CD14-positive monocyte (primary cell): ENCODE results near the gene NCAM1. TPM values are rescaled to one million over a fixed set of nuclear protein-coding genes. Genes with fewer than 3 reads are reported as not detected.

Experiments
- DNase-seq, 3 donors: peaks; one replicate each; pipeline ENCODE4 v3.0.0-alpha.2; 2011 to 2022
- H2AFZ ChIP-seq: 2 replicates; pipeline ENCODE4 v1.6.0; 2012; ENCODE audit warnings: mild to moderate bottlenecking, low read depth, low read length, inconsistent platforms; ENCODE audit not compliant: insufficient read depth, poor library complexity, severe bottlenecking
- H3K27ac ChIP-seq, 2 donors: 1 replicate in 1 of 2; 2 replicates in 1 of 2; pipeline ENCODE4 v1.5.1; 2012 to 2013; ENCODE audit warnings: low read length in 2 of 2, control low read depth in 1 of 2, inconsistent platforms in 1 of 2, low read depth in 1 of 2, mild to moderate bottlenecking in 1 of 2
- H3K27me3 ChIP-seq, 2 donors: one replicate each; pipeline versions ENCODE4 v1.6.0 to v1.6.1; 2011 to 2013; ENCODE audit warnings: low read length in 2 of 2; ENCODE audit not compliant: control insufficient read depth in 2 of 2, insufficient read depth in 2 of 2
- H3K36me3 ChIP-seq, 2 donors: replicated peaks in 1 of 2; 1 replicate in 1 of 2; 2 replicates in 1 of 2; pipeline versions ENCODE4 v1.5.1 to v1.6.1; 2012 to 2013; ENCODE audit warnings: low read length in 2 of 2, control low read depth in 1 of 2, inconsistent platforms in 1 of 2, mild to moderate bottlenecking in 1 of 2; ENCODE audit not compliant: insufficient read depth in 2 of 2, control insufficient read depth in 1 of 2
- H3K4me1 ChIP-seq, 2 donors: 1 replicate in 1 of 2; 2 replicates in 1 of 2; pipeline versions ENCODE4 v1.5.1 to v1.6.1; 2012 to 2013; ENCODE audit warnings: low read length in 2 of 2, control low read depth in 1 of 2, inconsistent platforms in 1 of 2, mild to moderate bottlenecking in 1 of 2, moderate library complexity in 1 of 2; ENCODE audit not compliant: insufficient read depth in 2 of 2, control insufficient read depth in 1 of 2
- H3K4me2 ChIP-seq: replicated peaks from 2 replicates; pipeline ENCODE3; 2012; ENCODE audit warnings: low read length, moderate library complexity, mild to moderate bottlenecking; ENCODE audit not compliant: poor library complexity, severe bottlenecking; ENCODE audit errors: extremely low read depth
- H3K4me3 ChIP-seq, 3 experiments: fragments of 200-600 bp in 1 of 3; sonication (generic) in 1 of 3; replicated peaks in 1 of 3; 1 replicate in 2 of 3; 2 replicates in 1 of 3; pipeline ENCODE4 v1.5.1; 2011 to 2013; ENCODE audit warnings: low read length in 3 of 3, mild to moderate bottlenecking in 3 of 3, control low read depth in 2 of 3, low read depth in 2 of 3, inconsistent platforms in 1 of 3, moderate library complexity in 1 of 3
- H3K79me2 ChIP-seq: 2 replicates; pipeline ENCODE4 v1.6.0; 2012; ENCODE audit warnings: mild to moderate bottlenecking, control low read depth, inconsistent platforms, low read length, moderate library complexity; ENCODE audit not compliant: insufficient read depth
- H3K9ac ChIP-seq: 2 replicates; pipeline ENCODE4 v1.6.0; 2017; ENCODE audit warnings: low read length, mild to moderate bottlenecking; ENCODE audit not compliant: insufficient read depth, poor library complexity, severe bottlenecking
- H3K9me3 ChIP-seq, 2 donors: replicated peaks in 1 of 2; 1 replicate in 1 of 2; 2 replicates in 1 of 2; pipeline versions ENCODE4 v1.5.1 to v1.6.1; 2012 to 2013; ENCODE audit warnings: low read length in 2 of 2, control low read depth in 1 of 2; ENCODE audit not compliant: control insufficient read depth in 1 of 2, insufficient read depth in 1 of 2
- H4K20me1 ChIP-seq: 2 replicates; pipeline ENCODE4 v1.6.0; 2012; ENCODE audit warnings: mild to moderate bottlenecking, low read length, control low read depth, moderate library complexity; ENCODE audit not compliant: insufficient read depth
- H3K27ac Mint-ChIP-seq, 7 donors: one replicate each; pipeline ENCODE4 v1.8.0; 2020; ENCODE audit warnings: mild to moderate bottlenecking in 7 of 7, mixed read lengths in 7 of 7, moderate library complexity in 6 of 7, inconsistent platforms in 2 of 7
- H3K27me3 Mint-ChIP-seq, 3 donors: one replicate each; pipeline ENCODE4 v1.8.0; 2021 to 2022; ENCODE audit warnings: low read depth in 3 of 3, mild to moderate bottlenecking in 3 of 3, mixed read lengths in 3 of 3, moderate library complexity in 3 of 3, inconsistent platforms in 1 of 3
- H3K36me3 Mint-ChIP-seq, 2 donors: one replicate each; pipeline ENCODE4 v1.8.0; 2020; ENCODE audit warnings: mixed read lengths in 2 of 2, inconsistent platforms in 1 of 2, mild to moderate bottlenecking in 1 of 2
- H3K4me1 Mint-ChIP-seq: one replicate; pipeline ENCODE4 v1.8.0; 2020; ENCODE audit warnings: mild to moderate bottlenecking, mixed read lengths
- H3K4me3 Mint-ChIP-seq, 2 donors: one replicate each; pipeline ENCODE4 v1.8.0; 2020; ENCODE audit warnings: mild to moderate bottlenecking in 2 of 2, mixed read lengths in 2 of 2, moderate library complexity in 1 of 2
- H3K9me3 Mint-ChIP-seq, 7 donors: one replicate each; pipeline ENCODE4 v1.8.0; 2020 to 2022; ENCODE audit warnings: mixed read lengths in 7 of 7, mild to moderate bottlenecking in 6 of 7, moderate library complexity in 6 of 7, inconsistent platforms in 2 of 7
- CTCF ChIP-seq: fragments of 200-600 bp; IDR thresholded peaks from one replicate; pipeline ENCODE4 v1.8.0; 2022; ENCODE audit warnings: antibody characterized with exemption, mild to moderate bottlenecking
- WGBS: methylation state at CpG from one replicate; pipeline ENCODE4 v1.1.5; 2013; ENCODE audit warnings: missing lambda C conversion rate; ENCODE audit not compliant: insufficient coverage; 5-methylcytosine and 5-hydroxymethylcytosine counted together
- intact Hi-C, 2 donors: fragments of 100-400 bp; cut with micrococcal nuclease; formaldehyde crosslinking; loops; one replicate each; pipeline versions ENCODE4 v1.15.0 to v1.15.1; 2023
- polyA plus RNA-seq, 3 donors: library from polyadenylated mRNA; depleted of rRNA in 1 of 3; unstranded in 2 of 3; stranded (reverse) in 1 of 3; fragments of 300-500 nt in 2 of 3; fragments of >200 nt in 1 of 3; fragmentation: Illumina TruSeq in 2 of 3; gene quantifications; 1 replicate in 2 of 3; 2 replicates in 1 of 3; pipeline ENCODE4 v1.2.3, GENCODE V29; 2012 to 2021

NCAM1 gene
- polyA plus RNA-seq, 3 donors: 0.65 to 0.69 TPM; not detected in 1

GRCh38 chr11:112962579-112963367 lies 1.6 kb downstream of the NCAM1 start:
- intact Hi-C loops: no loop called here
- H3K79me2 ChIP-seq: no peaks in the 10 kb centered on the region
- peak overlapping the region; percentile 88 for H3K4me2 ChIP-seq
- DNase-seq: peak in 1 of 3 donors; percentile 8
- WGBS: under 1% methylated on average over 56 of the region's 67 CpGs
- H3K27ac ChIP-seq: no peak overlapping the region
- H3K9me3 ChIP-seq: peaks cover 0 to 11% of the 10 kb centered on the region in 2 donors
- peaks cover 0 to 22% (median 18%) of the 10 kb centered on the region in 7 donors for H3K9me3 Mint-ChIP-seq
- peaks cover 5 to 10% of the 10 kb centered on the region in 2 donors for H3K36me3 Mint-ChIP-seq
- peak overlapping the region in 1 of 7 donors; percentile 45 for H3K27ac Mint-ChIP-seq
- H3K4me3 Mint-ChIP-seq: peak overlapping the region; percentile 89 to 99
- H3K27me3 ChIP-seq: peaks cover 78 to 95% of the 10 kb centered on the region in 2 donors
- no peak for TF ChIP-seq CTCF
- no peaks in the 10 kb centered on the region for H4K20me1 ChIP-seq
- peaks cover 24% of the 10 kb centered on the region for H3K4me1 Mint-ChIP-seq
- peaks cover 71 to 92% (median 79%) of the 10 kb centered on the region in 3 donors for H3K27me3 Mint-ChIP-seq
- H3K4me3 ChIP-seq: peak overlapping the region; percentile 46 to 85 (median 48)
- no peaks in the 10 kb centered on the region for H3K36me3 ChIP-seq
- peaks cover 23 to 30% of the 10 kb centered on the region in 2 donors for H3K4me1 ChIP-seq
- H3K9ac ChIP-seq: no peak overlapping the region
- peak overlapping the region; percentile 79 for H2AFZ ChIP-seq

- intact Hi-C loops: no loop called here
- Mint-ChIP-seq H3K36me3 (peaks cover 5 to 10% of the 10 kb centered on the region in 2 donors), H3K4me1 (peaks cover 24% of the 10 kb centered on the region), H3K27ac (no peak overlapping the region), H3K9me3 (peaks cover 0 to 20% (median 18%) of the 10 kb centered on the region in 7 donors), H3K27me3 (peaks cover 66 to 88% (median 77%) of the 10 kb centered on the region in 3 donors), H3K4me3 (peak overlapping the region; percentile 51 to 99)
- WGBS: 12% methylated on average over 37 of the region's 48 CpGs
- Histone ChIP-seq H3K36me3 (no peaks in the 10 kb centered on the region), H3K4me3 (peak overlapping the region in 2 of 3 experiments; percentile 20 to 85), H3K4me1 (peaks cover 23 to 30% of the 10 kb centered on the region in 2 donors), H3K79me2 (no peaks in the 10 kb centered on the region), H2AFZ (peak overlapping the region; percentile 70), H3K27me3 (peaks cover 74 to 93% of the 10 kb centered on the region in 2 donors), H3K9me3 (peaks cover 0 to 11% of the 10 kb centered on the region in 2 donors), H3K9ac (no peak overlapping the region), H3K4me2 (peak overlapping the region; percentile 88), H3K27ac (no peak overlapping the region), H4K20me1 (no peaks in the 10 kb centered on the region)
- TF ChIP-seq CTCF: no peak
- DNase-seq: no peak
Measured at GRCh38 chr11:112963368-112963955, 2.2 kb downstream of the NCAM1 start.
